Keratinocyte (primary cell): ENCODE measurements around the gene TICRR.

Source experiments
- CTCF ChIP-seq, 3 experiments: IDR thresholded peaks in 1 of 3; conservative IDR thresholded peaks in 1 of 3; optimal IDR thresholded peaks in 1 of 3; 2 replicates in 2 of 3; 3 replicates in 1 of 3; pipeline versions ENCODE3 to v1.5.1; 2011; ENCODE audit warnings: low read length in 3 of 3, mild to moderate bottlenecking in 3 of 3, moderate library complexity in 2 of 3, control low read depth in 1 of 3, inconsistent platforms in 1 of 3; ENCODE audit not compliant: insufficient read depth in 2 of 3; ENCODE audit errors: extremely low read depth in 1 of 3
- EZH2 ChIP-seq: IDR thresholded peaks from one replicate; pipeline ENCODE4 v1.6.1; 2012; ENCODE audit warnings: inconsistent platforms, mild to moderate bottlenecking, low read length, moderate library complexity

- TF ChIP-seq CTCF (optimal IDR thresholded peaks at IDR 0.05 in 1 of 3, IDR thresholded peaks at IDR 0.05 in 1 of 3, conservative IDR thresholded peaks at IDR 0.05 in 1 of 3; ENCODE audit: extremely low read depth in 1 of 3, insufficient read depth in 2 of 3, low read length in 3 of 3): no peak
- no peak for TF ChIP-seq EZH2
Measured at GRCh38 chr15:89648106-89649012, 73.1 kb downstream of the TICRR start.
